Measurements from ENCODE around the gene TMEM151A.
A peak's percentile ranks its signal among the peaks of the same experiment; 100 is the strongest.

The TMEM151A gene

DNA sequence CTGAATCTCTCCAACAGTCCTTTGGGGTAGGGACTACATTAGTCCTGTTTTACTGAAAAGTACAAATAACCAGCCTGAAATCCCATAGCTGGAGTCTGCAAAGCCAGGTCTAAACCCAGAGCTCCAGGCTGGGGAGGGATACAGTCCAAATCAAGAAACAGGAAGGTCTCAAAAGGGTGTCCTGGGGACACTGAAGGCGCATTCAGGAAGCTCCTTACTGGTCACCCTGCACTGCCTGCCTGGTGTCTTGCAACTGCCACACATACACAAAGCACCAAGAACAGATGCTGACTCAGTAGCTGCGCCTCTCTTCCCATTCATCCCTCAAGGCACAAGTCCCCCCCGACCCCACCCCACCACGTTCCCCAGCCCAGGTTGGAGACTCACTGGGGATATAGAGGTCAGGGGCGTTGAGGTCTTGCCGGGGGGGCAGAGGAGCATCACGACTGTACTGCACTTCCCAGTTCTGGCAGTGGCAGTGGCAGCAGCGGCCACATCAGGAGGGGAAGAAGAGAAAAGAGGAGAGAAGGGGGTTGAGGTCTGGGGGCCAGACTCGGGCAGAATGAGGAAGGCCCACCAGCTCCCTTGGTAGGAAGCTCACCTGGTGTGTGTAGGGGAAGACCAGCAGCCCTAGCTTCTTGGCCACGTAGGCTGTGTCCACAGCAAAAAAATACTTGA is 4.3 kb upstream of the TMEM151A start:
- H3K36me3 ChIP-seq (ENCODE audit: control insufficient read depth, insufficient read depth, low read length) = peaks cover 18% of the 10 kb centered on the region
- peaks cover 3% of the 10 kb centered on the region for H3K4me1 ChIP-seq (ENCODE audit: control insufficient read depth, insufficient read depth, low read length)
- peak overlapping the region; percentile 94 for H3K4me3 ChIP-seq (ENCODE audit: low read depth, low read length)
- peaks cover 14% of the 10 kb centered on the region for H3K27me3 ChIP-seq (ENCODE audit: control insufficient read depth, insufficient read depth, low read length)
- no peak overlapping the region for H3K9ac ChIP-seq (ENCODE audit: low read depth, low read length)
- H3K9me3 ChIP-seq (ENCODE audit: control insufficient read depth, insufficient read depth, low read length) = no peaks in the 10 kb centered on the region

DNA sequence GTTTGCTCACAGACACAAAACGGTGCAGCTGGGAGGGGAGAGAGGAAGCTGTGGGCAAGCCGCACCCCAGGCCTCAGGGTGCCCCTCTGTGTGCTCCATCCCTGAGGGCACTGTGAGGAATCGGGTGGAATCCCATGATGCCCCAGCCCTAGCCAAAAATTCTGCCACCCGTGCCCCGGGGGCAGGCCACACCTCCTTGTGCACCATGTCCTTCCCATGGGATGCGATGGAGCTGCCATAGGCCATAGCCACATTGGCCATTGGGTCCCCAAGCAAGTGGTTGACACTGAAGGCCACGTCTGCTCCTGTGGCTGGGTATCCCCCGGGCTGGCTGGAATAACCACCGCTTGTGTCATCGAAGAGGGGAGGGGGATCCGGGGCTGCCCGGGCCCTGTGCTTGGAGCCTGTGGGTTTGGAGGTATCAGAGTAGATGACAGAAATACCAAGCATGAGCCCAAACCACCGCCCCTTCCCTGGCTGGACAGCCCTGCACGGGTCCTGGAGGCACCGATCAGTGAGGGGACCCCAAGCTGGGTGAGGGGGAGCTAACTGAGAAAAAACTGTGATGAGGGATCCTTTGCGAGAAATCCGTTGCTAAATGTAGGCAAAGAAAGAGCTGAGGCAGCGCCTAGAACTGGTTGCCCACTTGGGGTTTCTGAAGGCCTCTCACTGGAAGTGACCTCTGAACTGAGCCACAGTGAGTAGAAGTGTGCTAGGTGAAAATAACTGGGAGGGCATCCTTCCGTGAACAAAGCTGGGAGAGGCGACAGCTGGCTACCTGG is 3.6 kb upstream of the TMEM151A start:
- H3K4me3 ChIP-seq (ENCODE audit: low read depth, low read length) = peak overlapping the region; percentile 94
- H3K27me3 ChIP-seq (ENCODE audit: control insufficient read depth, insufficient read depth, low read length) = peaks cover 22% of the 10 kb centered on the region
- H3K9me3 ChIP-seq (ENCODE audit: control insufficient read depth, insufficient read depth, low read length) = no peaks in the 10 kb centered on the region
- peaks cover 18% of the 10 kb centered on the region for H3K36me3 ChIP-seq (ENCODE audit: control insufficient read depth, insufficient read depth, low read length)
- H3K9ac ChIP-seq (ENCODE audit: low read depth, low read length) = peak overlapping the region; percentile 89
- H3K4me1 ChIP-seq (ENCODE audit: control insufficient read depth, insufficient read depth, low read length) = no peaks in the 10 kb centered on the region

DNA sequence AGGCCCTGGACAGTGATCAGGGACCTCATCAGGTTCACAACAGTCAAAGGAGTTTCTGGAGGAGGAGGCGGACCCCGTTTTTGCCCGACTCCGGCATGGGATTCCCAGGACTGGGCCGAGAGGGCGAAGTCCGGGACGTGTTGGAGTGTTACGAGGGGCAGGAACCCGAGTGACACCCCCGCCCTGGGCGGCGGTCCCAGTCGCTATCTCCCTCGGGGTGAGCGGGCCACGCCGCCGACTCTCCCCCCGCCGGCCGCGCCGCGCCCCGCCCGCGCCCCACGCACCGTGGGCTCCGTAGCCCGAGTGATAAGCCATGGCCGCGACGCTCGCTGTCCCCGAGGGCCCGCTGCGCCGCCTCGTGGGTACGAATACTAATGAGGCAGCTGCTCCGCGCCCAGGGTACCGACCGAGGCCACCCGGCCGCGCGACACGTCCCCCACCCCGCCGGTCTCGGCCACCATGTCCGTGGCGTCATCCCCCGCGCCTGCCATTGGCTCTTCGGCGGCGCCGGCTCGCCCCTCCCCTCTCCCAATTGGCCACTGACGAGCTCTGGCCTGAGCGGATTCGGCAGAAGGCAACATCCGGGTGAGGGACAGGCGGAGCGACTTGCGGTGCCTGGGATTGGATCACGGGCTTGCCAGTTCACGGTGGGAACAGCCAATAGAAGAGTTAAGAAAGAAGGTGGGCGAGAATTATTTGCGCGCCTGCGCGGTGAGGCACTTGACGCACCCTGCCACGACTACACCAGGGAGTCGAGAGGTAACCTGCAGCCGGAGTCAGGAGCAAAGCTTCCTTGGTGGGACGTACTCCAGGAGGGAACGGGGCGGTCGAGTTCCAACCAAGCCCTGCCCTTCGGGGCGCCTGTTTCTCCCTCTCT is 2.8 kb upstream of the TMEM151A start, which contains the start of gene YIF1A:
TSS of gene YIF1A (minus strand) at position 473 of the 877 bp plus-strand sequence. CDS start at position 315, 158 bp downstream.
- no peaks in the 10 kb centered on the region for H3K9me3 ChIP-seq (ENCODE audit: control insufficient read depth, insufficient read depth, low read length)
- H3K36me3 ChIP-seq (ENCODE audit: control insufficient read depth, insufficient read depth, low read length) = peaks cover 18% of the 10 kb centered on the region
- peak within 1 kb of the TSS; percentile 89 for H3K9ac ChIP-seq (ENCODE audit: low read depth, low read length)
- peaks cover 24% of the 10 kb centered on the region for H3K27me3 ChIP-seq (ENCODE audit: control insufficient read depth, insufficient read depth, low read length)
- H3K4me1 ChIP-seq (ENCODE audit: control insufficient read depth, insufficient read depth, low read length) = no peaks in the 10 kb centered on the region
- peak within 1 kb of the TSS; percentile 94 for H3K4me3 ChIP-seq (ENCODE audit: low read depth, low read length)

DNA sequence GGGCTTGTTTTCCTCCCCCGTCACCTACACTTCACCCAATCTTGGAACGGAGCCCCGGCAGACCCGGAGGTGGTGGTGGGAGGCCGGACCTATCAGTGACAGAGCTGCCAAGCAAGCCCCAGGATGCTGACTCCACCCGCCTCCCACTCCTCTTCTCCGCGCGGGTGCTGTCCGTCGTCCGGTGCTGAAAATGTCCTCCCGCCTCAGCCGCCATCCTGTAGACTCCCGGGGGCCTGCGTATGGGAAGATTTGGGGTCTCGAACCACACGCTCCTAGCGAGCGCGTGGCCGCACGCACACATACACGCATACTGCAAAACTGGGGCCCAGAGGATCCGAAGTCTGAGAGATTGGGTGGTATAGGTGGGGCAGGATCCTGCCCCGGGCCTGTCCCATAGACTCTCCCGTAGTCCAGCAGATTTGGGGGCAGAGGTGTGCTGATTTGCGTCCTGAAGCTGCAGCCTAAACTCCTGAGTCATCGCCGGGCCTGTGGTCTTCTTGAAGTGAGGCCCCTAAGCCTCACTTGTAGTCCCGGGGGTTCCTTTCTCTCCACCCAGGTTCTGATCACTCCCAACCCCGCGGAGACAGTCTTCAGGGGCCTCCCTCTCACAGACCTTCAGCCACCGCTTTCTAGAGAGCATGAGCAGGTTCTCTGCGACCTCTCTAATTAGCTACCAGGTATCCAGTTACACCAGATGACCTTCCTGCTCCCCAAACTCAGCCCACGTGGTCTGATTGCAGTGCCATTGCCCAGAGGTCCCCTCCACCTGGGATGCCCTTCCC is 2.0 kb upstream of the TMEM151A start:
- Histone ChIP-seq H3K4me3 (ENCODE audit: low read depth, low read length) (peak overlapping the region; percentile 94), H3K9me3 (ENCODE audit: control insufficient read depth, insufficient read depth, low read length) (no peaks in the 10 kb centered on the region), H3K36me3 (ENCODE audit: control insufficient read depth, insufficient read depth, low read length) (peaks cover 12% of the 10 kb centered on the region), H3K4me1 (ENCODE audit: control insufficient read depth, insufficient read depth, low read length) (no peaks in the 10 kb centered on the region), H3K27me3 (ENCODE audit: control insufficient read depth, insufficient read depth, low read length) (peaks cover 24% of the 10 kb centered on the region), H3K9ac (ENCODE audit: low read depth, low read length) (peak overlapping the region; percentile 87)

DNA sequence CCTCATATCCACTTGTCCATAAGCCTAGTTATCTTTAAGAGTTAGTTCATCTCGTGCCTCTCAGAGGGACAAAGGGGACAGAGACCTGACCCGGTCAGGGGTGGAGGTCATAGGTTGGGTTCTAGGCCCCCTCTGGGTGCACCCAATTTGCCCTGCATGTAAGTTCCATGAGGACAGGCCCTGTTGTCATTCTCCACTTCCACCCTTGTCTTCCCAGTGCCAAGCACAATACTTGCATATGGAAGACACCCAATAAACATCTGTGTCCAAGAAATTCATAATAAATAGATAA is 1.4 kb upstream of the TMEM151A start:
- Histone ChIP-seq H3K9ac (ENCODE audit: low read depth, low read length) (no peak overlapping the region), H3K4me3 (ENCODE audit: low read depth, low read length) (no peak overlapping the region), H3K4me1 (ENCODE audit: control insufficient read depth, insufficient read depth, low read length) (no peaks in the 10 kb centered on the region), H3K27me3 (ENCODE audit: control insufficient read depth, insufficient read depth, low read length) (peaks cover 24% of the 10 kb centered on the region), H3K9me3 (ENCODE audit: control insufficient read depth, insufficient read depth, low read length) (no peaks in the 10 kb centered on the region), H3K36me3 (ENCODE audit: control insufficient read depth, insufficient read depth, low read length) (peaks cover 7% of the 10 kb centered on the region)

DNA sequence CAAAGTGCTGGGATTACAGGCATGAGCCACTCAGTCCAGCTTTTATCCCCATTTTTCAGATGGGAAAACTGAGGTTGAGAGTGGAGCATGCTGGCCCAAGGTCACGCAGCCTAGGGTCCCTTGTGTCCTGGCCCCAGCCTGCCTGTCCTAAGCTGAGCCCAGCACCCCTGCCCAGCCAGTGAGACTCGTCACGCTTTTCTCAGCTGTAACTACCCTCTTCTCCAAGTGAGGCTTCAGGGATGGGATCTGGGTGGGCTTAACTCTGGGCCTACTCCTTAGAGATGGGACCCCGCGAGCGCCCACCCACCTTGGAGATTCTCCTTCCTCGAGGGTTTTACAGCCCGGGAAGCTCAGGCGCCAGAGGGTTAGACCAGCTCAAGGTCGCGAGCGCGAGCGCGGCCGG is 390 bp upstream of the TMEM151A start:
- Histone ChIP-seq H3K9ac (ENCODE audit: low read depth, low read length) (no peak overlapping the region), H3K4me1 (ENCODE audit: control insufficient read depth, insufficient read depth, low read length) (no peaks in the 10 kb centered on the region), H3K9me3 (ENCODE audit: control insufficient read depth, insufficient read depth, low read length) (no peaks in the 10 kb centered on the region), H3K27me3 (ENCODE audit: control insufficient read depth, insufficient read depth, low read length) (peaks cover 24% of the 10 kb centered on the region), H3K4me3 (ENCODE audit: low read depth, low read length) (peak overlapping the region; percentile 53), H3K36me3 (ENCODE audit: control insufficient read depth, insufficient read depth, low read length) (no peaks in the 10 kb centered on the region)

DNA sequence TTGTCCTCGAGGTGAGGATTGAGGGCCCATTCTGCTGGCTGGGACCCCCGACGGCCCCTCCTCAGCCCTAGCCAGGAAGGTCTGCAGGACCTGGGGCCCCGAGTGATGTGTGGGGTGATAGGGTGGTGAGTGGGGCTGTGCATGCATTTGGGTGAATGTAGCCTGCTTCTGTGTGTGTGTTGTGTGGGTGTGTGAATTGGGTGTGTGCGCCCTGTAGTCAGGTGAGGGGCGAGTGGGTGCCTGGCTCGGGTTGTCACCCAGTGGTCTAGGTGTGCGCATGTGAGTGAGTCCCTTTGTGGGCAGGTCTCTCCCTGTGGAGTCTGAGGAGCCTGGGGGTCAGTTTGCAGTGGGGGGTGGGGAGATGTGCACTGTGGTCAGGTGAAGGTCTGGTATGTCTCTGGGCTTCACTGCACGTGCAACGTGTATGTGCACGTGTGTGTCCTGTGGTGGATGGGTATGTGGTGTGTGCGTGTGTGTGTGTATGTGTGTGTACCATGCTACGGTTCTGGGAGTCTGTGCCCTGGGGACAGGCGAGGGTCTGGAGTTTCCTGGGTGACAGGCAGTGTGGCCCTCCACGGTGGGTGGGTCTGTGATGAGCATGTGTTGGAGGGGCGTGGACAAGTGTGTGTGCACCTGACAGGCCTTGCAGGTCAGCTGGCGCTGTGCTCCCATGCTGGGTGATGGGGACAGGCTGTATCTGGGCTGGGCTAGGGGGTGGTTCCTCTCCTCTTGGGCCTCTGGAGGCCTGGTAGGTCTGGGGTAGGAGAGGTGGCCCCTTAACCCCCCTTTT is 1.0 kb downstream of the TMEM151A start:
- H3K27me3 ChIP-seq (ENCODE audit: control insufficient read depth, insufficient read depth, low read length) = peaks cover 24% of the 10 kb centered on the region
- no peaks in the 10 kb centered on the region for H3K9me3 ChIP-seq (ENCODE audit: control insufficient read depth, insufficient read depth, low read length)
- H3K9ac ChIP-seq (ENCODE audit: low read depth, low read length) = no peak overlapping the region
- no peaks in the 10 kb centered on the region for H3K36me3 ChIP-seq (ENCODE audit: control insufficient read depth, insufficient read depth, low read length)
- peak overlapping the region; percentile 54 for H3K4me3 ChIP-seq (ENCODE audit: low read depth, low read length)
- H3K4me1 ChIP-seq (ENCODE audit: control insufficient read depth, insufficient read depth, low read length) = no peaks in the 10 kb centered on the region

DNA sequence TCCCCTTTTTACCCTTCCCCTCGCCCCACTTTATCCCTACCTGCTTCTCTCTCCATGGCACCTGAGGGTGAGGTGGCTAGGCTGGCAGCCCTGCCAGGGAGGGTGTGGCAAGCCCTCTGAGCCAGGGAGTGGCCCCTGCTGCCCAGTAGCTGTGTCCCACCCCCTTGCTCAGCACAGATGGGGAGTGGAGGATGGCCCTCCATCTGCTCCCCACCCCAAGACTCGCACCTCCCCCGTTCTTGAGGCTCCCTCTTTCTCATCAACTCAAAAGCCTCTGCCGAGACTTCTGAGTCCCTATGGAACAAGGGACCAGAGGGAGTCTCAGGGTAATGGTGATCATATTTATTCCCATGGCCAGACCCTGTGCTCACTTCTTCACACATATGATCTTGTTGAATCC is 1.7 kb downstream of the TMEM151A start:
- Histone ChIP-seq H3K27me3 (ENCODE audit: control insufficient read depth, insufficient read depth, low read length) (peaks cover 24% of the 10 kb centered on the region), H3K9ac (ENCODE audit: low read depth, low read length) (no peak overlapping the region), H3K4me3 (ENCODE audit: low read depth, low read length) (no peak overlapping the region), H3K9me3 (ENCODE audit: control insufficient read depth, insufficient read depth, low read length) (no peaks in the 10 kb centered on the region), H3K36me3 (ENCODE audit: control insufficient read depth, insufficient read depth, low read length) (no peaks in the 10 kb centered on the region), H3K4me1 (ENCODE audit: control insufficient read depth, insufficient read depth, low read length) (no peaks in the 10 kb centered on the region)

DNA sequence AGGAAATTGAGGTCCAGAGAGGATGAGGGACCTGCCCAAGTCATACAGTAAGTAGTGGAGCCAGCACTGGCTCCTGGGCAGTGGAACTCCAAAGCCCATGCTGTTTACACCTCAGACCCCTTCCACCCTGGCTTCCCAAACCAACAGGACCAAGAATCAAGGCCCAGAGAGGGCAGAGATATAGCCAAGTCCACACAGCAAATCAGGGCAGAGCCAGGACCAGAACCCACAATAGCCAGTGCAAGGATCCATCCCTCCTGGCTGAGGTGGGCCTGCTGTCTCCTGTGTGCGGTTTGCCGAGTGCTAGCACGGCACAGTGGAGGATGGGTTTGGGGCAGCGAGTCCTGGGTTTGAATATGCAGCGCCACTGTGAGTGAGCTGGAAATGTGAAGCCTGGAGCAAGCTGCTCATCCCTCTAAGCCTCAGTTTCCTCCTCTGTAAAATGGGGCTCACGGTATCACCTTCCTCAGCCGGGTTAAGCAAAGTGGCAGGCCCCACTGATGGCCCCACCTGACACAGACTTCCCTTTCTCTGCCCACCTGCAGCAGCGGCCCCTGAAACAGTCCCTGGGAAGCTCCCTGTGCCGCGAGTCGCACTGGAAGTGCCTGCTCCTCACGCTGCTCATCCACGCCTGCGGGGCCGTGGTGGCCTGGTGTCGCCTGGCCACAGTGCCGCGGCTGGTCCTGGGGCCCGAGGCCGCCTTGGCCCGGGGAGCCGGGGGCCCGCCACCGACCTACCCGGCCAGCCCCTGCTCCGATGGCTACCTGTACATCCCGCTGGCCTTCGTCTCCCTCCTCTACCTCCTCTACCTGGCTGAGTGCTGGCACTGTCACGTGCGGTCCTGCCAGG is 2.3 kb downstream of the TMEM151A start:
- Histone ChIP-seq H3K9me3 (ENCODE audit: control insufficient read depth, insufficient read depth, low read length) (no peaks in the 10 kb centered on the region), H3K4me3 (ENCODE audit: low read depth, low read length) (no peak overlapping the region), H3K36me3 (ENCODE audit: control insufficient read depth, insufficient read depth, low read length) (no peaks in the 10 kb centered on the region), H3K27me3 (ENCODE audit: control insufficient read depth, insufficient read depth, low read length) (peaks cover 24% of the 10 kb centered on the region), H3K9ac (ENCODE audit: low read depth, low read length) (no peak overlapping the region), H3K4me1 (ENCODE audit: control insufficient read depth, insufficient read depth, low read length) (no peaks in the 10 kb centered on the region)
